ENCODE measurements around the gene SERPINE2.

- TF ChIP-seq CTCF (conservative IDR thresholded peaks at IDR 0.05; ENCODE audit: low read length) = no peak
- no peak for TF ChIP-seq EZH2phosphoT487 (IDR thresholded peaks at IDR 0.05; ENCODE audit: borderline replicate concordance)
These were observed 34.6 kb upstream of the SERPINE2 start for GRCh38 chr2:224073676-224074075.
